Non-pigmented ciliary epithelial cell (primary cell): Measurements from ENCODE around the gene SLBP.

Experiments used
- DNase-seq: peaks from one replicate; pipeline ENCODE4 v3.0.0-alpha.2; 2010; ENCODE audit warnings: low read depth

Gene SLBP

DNA sequence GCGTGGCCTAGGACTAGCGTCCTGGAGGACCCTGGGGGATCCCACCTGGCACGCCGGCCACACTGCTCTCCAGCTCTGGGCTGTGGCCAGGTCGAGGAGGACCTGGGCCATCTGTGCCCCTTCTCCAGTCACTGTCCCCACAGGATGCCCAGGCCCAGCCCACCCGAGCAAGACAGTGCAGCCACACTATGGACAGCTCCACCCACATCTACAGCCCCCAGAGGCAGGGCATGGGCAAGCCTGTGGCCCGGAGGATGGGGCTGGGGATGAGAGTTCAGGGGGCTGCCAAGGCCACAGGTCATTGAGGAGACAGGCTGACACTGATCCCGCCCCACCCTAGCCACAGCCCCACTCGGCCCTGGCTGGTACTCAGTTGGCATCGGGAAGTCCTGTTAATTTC is 58.3 kb downstream of the SLBP start:
- DNase-seq = no peak

DNA sequence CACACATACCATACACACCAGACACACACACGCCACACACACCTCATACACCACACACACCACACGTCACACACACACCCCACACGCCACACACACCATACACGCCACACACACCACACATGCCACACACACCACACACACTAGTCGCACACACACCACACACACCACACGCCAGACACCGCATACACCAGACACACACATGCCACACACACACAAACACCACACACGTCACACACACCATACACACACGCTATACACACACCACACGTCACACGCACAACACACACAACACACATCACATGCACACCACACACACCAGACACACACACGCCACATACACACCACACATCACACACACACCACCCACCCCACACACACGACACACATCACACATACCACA is 60.0 kb downstream of the SLBP start:
- DNase-seq = no peak

DNA sequence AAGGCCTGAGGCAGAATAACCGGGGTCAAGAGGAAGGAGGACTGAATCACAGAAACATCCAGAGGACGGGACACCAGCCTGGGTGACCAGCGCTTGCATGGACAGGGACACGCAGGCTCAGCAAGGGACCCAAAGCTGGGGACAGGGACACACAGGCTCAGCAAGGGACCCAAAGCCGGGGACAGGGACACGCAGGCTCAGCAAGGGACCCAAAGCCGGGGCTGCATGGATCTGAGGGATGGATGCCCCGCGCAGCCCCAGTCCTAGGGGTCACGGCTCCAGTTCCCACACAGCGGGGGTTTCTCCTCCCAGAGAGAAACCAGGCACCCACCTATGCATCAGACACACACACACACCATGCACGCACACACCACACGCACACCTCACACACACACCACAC is 60.5 kb downstream of the SLBP start:
- DNase-seq = no peak

DNA sequence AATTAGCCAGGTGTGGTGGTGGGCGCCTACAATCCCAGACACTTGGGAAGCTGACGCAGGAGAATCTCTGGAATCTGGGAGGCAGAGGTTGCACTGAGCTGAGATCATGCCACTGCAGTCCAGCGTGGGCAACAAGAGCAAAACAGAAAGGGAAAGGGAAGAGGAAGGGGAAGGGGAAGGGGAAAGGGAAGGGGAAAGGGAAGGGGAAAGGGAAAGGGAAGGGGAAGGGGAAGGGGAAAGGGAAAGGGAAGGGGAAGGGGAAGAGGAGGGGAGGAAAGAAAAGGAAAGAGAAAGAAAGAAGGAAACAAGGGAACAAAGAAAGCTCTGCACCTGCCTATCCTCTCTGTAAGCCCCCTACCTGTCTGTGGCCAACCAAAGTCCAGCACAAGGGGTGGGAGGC is 63.2 kb downstream of the SLBP start:
- no peak for DNase-seq

DNA sequence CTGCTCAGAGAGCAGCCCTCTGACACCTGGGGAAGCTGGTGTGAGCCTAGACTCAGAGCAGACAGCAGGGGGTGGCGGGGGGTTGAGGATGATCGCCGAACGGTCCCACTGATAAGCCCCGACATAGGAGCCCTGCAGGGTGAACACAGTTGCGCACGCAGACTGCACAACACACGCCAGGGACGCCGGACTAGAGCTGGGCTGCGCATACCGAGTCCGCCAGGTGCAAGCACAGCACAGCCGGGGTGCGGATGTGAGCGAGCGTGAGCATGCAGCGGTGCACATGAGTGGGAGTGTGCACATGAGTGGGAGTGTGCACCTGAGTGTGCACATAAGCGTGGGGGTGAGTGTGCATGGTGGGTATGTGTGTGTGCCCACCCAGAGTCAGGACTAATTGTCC is 64.7 kb downstream of the SLBP start:
- DNase-seq = no peak

DNA sequence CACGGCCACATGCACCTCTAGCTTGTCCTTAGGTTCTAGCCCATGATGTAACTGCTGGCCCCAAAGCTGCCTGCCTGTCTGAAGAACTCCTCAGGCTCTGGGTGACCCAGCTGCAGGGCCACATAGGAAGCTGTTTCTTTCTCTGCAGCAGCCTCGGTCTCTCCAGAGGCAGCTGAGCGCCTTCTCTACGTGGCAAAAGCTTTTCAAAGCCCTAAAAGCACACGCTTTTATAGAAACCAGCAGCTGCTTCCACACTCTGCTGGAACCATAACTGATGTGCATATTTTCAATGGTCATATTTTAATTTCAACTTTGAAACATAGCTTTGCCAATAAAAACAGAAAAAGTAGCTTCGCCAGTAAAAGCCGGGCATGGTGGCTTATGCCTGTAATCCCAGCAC is 65.4 kb downstream of the SLBP start:
- no peak for DNase-seq

DNA sequence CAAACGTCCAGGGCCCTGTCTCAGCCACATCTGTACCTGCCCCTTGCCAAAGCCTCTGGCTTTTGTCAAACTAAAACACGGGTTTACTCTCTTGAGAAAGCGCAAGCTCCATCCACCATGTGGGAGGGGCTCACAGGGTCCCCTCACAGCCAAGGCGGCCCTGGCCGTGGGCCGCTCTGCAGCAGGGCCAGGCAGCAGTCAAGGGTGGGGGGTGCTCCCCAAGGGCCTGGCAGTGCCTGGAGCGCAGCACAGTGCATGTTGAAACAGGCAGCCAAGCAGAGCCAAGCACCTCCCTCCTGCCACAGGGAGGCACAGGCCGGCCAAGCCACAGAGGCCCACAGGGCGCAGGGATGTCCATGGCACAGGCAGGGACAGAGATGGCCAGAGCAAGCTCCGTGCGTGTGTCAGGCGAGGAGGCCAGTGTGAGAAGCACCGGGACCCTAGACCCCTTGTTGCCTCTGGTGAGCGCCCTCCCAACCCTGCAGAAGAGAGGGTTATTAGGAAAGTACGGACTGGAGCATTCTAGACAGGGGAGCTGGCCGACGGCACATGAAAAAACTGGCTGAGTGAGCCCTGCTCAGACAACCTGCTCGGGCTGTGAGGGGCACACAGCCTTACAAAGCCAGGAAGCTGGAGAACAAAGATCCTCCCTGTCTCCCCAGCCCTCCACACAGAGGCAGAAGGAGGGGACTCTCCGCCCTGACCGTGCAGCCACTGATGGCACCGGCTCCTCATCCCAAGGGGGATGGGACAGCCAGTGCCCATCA is 67.0 kb downstream of the SLBP start:
- DNase-seq = no peak

DNA sequence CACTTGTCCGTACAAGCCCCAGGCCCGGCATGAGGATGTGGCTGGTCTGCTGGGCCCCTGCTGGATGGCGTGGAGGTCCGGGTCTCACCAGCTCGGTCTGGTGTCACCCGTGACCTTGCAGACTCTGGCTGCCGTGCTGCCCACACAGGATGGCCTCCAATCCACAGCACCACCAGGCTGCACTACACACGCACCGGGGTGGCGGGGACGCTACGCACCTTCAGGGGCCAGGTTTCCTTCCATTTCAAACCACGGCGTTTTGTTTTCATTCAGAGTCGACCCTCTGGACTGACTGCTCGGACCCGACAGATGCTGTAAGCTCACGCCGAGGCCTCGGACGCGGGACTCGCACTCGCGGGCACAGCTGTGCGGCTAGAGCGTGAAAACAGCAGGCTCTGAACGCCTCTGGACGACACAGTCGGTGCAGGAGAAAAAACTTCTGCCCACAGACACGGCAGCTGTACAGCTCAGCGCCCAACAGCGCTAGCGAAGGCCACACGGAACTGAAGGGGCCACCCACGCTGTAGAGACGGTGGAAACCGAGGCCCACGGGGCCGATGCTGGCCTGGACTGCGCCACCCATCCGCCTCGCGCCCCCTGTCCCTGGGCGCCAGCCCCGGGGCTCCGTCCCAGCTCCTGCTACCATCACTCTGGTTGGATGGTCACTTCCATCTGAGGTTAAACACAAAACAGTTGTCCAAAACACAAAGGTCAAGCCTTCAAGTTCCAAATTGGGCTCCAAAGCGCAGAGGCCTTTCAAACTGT is 68.0 kb downstream of the SLBP start:
- no peak for DNase-seq
